Adrenal gland (tissue), 5 donors: Measurements from ENCODE around the gene FAM89B.

ENCODE experiments used
- CTCF ChIP-seq, 6 experiments: fragments of 450-650 bp in 4 of 6; fragments of 200-600 bp in 2 of 6; sonication (generic) in 1 of 6; IDR thresholded peaks; 1 replicate in 5 of 6; 2 replicates in 1 of 6; pipeline versions ENCODE4 v1.5.1 to v1.8.0; 2016 to 2021; ENCODE audit warnings: antibody characterized with exemption in 6 of 6, mild to moderate bottlenecking in 2 of 6, moderate library complexity in 1 of 6
- POLR2A ChIP-seq, 2 donors: fragments of 450-650 bp; IDR thresholded peaks; one replicate each; pipeline ENCODE4 v1.6.1; 2017; ENCODE audit warnings: antibody characterized with exemption in 2 of 2, mild to moderate bottlenecking in 2 of 2, moderate library complexity in 1 of 2
- donor health status: DM: no; HTN: no; CAD: no.

- TF ChIP-seq CTCF (IDR thresholded peaks at IDR 0.05) (no peak), POLR2A (IDR thresholded peaks at IDR 0.05) (no peak)
Measured at GRCh38 chr11:65571420-65571819, 918 bp upstream of the FAM89B start.
